Subcutaneous adipose tissue (tissue), 4 donors: Measurements from ENCODE around the gene PRRT2. TPM values are rescaled to one million over a fixed set of nuclear protein-coding genes. Genes with fewer than 3 reads are reported as not detected.

Experiments
- CTCF ChIP-seq: fragments of 450-650 bp; IDR thresholded peaks from one replicate; pipeline ENCODE4 v1.5.1; 2016; ENCODE audit warnings: low read depth, mild to moderate bottlenecking, control low read depth, antibody characterized with exemption, moderate library complexity
- small RNA-seq: library from RNA; depleted of rRNA; stranded (forward); fragments of <200 nt; gene quantifications from one replicate; pipeline ENCODE3, GENCODE V24; 2016
- total RNA-seq, 4 donors: library from RNA; depleted of rRNA; stranded (reverse); fragments of >200 nt; gene quantifications; one replicate each; pipeline ENCODE4 v1.1.0, GENCODE V29; 2016

Gene PRRT2
- total RNA-seq, 4 donors from 2014 or later: 0.19 to 3.5 (median 2.9) TPM; not detected in 1

DNA sequence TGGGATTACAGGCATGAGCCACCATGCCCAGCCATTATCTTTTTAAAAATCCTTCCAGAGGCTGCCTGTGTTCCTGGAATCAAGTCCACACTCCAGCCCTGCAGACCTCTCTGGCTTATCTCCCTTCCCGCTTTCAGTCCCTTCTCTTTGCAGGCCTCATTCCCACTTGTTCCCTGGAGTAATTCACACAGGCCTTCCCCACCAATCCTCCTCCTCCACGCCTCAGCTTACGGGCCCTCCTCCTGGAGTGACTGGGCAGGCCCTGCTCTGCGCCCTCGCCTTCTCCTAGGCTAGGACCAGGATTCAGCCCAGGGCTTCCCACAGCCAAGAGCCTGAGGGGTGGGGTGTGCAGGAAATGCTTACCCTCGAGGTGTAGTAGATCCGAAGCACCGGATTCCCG lies 48.2 kb downstream of the PRRT2 start:
- no peak for TF ChIP-seq CTCF

- no peak for TF ChIP-seq CTCF
These were observed 50.4 kb downstream of the PRRT2 start for GRCh38 chr16:29862383-29862883.

DNA sequence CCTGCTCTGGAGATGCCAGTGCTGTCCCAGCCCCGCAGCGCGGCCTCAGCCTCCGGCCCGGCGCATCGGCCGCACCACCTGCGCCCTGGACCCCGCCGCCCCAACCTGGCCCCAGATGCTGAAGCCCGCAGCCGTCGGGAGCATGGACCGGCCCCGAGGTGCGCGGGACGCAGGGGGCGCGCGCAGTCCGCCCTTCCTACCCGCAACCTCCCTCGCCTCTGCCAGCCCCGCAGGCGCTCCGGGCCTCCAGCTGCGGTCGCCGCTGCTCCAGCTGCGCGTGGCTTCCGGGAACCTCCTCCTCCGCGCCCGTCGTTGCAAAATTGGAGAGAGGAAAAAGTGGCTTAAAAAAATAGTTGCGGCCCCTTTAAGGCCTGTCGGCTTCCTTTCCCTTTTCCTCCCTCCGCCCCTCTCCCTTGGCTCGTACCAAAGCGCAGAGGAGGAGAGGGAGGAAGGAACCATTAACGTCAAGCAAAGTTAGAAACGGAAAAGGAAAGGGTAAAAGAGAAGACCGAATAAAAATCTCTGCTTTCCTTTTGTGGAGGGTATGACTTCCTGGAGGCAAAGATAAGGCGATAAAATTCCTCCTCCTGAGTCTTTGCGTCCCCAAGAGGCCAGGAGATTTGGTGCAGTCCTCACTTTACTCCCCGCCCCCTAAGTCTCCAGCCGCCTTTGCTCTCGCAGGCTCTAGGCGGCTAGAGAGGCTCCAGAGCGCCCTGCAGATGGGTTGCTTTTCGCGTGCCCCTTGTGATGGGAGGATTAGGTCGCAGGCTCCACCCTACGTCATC lies 51.1 kb downstream of the PRRT2 start, which contains the start of gene CDIPT:
Gene CDIPT, minus strand, starts transcription at position 343 of the 785 bp plus-strand sequence. CDS start 369 bp downstream, outside the sequence.
- no peak for TF ChIP-seq CTCF

DNA sequence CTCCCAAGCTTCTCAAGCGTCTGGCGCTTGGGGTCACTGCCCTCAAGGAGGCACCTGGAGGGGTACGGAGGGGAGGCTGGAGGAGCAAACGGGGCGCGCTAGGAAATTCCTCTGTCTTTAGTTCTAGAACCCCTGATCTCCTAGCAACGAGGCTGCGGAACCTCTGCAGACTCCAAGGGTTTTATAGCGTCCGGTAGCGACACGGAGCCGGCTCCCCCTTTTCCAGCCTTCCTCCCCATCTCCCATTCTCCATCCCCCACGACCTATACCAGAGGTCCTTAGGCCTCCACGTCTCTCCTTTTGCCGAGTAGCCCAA lies 51.6 kb downstream of the PRRT2 start:
- no peak for TF ChIP-seq CTCF

DNA sequence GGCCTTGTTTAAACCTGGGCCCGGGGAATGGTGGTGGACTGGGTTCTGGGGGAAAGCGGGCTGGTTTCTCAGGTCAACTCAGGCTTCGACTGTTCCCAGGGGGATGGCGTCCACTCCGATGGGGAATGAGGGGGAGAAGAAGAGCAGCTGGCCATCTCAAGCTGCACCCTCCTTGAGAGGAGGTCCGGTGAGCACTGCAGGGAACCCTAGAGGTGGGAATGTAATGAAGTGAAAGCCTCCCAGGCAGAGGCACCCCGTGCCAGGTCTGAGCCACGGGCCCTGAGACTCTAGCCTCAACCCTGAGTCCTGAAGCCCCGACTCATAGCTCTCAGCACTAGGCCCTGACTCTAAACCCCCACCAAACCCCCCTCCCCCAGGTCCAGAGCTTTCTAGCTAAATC lies 52.2 kb downstream of the PRRT2 start:
- no peak for TF ChIP-seq CTCF

Small RNAs within 50 kb of the gene (small RNA-seq; reads per million reads assigned to genes)
- gene AC009133.6 (not detected), gene AC120114.4 (not detected)

Other genes starting within 250 kb of the PRRT2 start
- gene SPN, start 148.9 kb upstream of the PRRT2 start, total RNA-seq: 1 to 10 TPM; 1.1 to 8.7 (median 1.8) TPM
- 10 to 100 TPM in 1 of 4 donors, 1 to 10 TPM in 3; 1.5 to 13.8 (median 2.4) TPM for gene QPRT, start 133.0 kb upstream of the PRRT2 start, total RNA-seq
- 1 to 10 TPM in 3 of 4 donors, under 1 TPM in 1; 0.75 to 4.2 (median 1.6) TPM for gene C16orf54, start 66.2 kb upstream of the PRRT2 start, total RNA-seq
- gene ZG16, start 33.9 kb upstream of the PRRT2 start, total RNA-seq: under 1 TPM in 2 of 4 donors, not detected in 2; 0.17 to 0.75 TPM
- gene KIF22, start 21.4 kb upstream of the PRRT2 start, total RNA-seq: 10 to 100 TPM; 10.6 to 18.1 (median 16.5) TPM
- 10 to 100 TPM; 45.6 to 71.1 (median 62.7) TPM for gene MAZ, start 5.7 kb upstream of the PRRT2 start, total RNA-seq
- gene PAGR1, start 4.0 kb downstream of the PRRT2 start, total RNA-seq: 10 to 100 TPM; 13.5 to 23.6 (median 19.2) TPM
- 100 to 1,000 TPM in 2 of 4 donors, 10 to 100 TPM in 2; 47.1 to 119 (median 103) TPM for gene MVP, start 8.3 kb downstream of the PRRT2 start, total RNA-seq
- 100 to 1,000 TPM in 1 of 4 donors, 10 to 100 TPM in 3; 57.7 to 107 (median 94.7) TPM for gene CDIPT, start 51.0 kb downstream of the PRRT2 start, total RNA-seq
- gene SEZ6L2, start 87.4 kb downstream of the PRRT2 start, total RNA-seq: 1 to 10 TPM in 1 of 4 donors, under 1 TPM in 2, not detected in 1; 0.66 to 5.6 (median 0.75) TPM
- gene ASPHD1, start 88.3 kb downstream of the PRRT2 start, total RNA-seq: 1 to 10 TPM in 1 of 4 donors, under 1 TPM in 2, not detected in 1; 0.44 to 3.7 (median 0.57) TPM
- 10 to 100 TPM in 3 of 4 donors, 1 to 10 TPM in 1; 5.4 to 26.2 (median 23.3) TPM for gene KCTD13, start 114.0 kb downstream of the PRRT2 start, total RNA-seq
- 100 to 1,000 TPM in 3 of 4 donors, 10 to 100 TPM in 1; 53.8 to 149 (median 120) TPM for gene TMEM219, start 149.9 kb downstream of the PRRT2 start, total RNA-seq
- 10 to 100 TPM; 25.7 to 87.0 (median 31.4) TPM for gene TAOK2, start 161.7 kb downstream of the PRRT2 start, total RNA-seq
- 10 to 100 TPM; 11.9 to 15.3 (median 14.2) TPM for gene HIRIP3, start 183.4 kb downstream of the PRRT2 start, total RNA-seq
- 10 to 100 TPM in 3 of 4 donors, 1 to 10 TPM in 1; 8.5 to 45.0 (median 24.3) TPM for gene INO80E, start 184.0 kb downstream of the PRRT2 start, total RNA-seq
- gene DOC2A, start 198.8 kb downstream of the PRRT2 start, total RNA-seq: under 1 TPM in 2 of 4 donors, not detected in 2; 0.66 to 0.85 TPM
- not detected for gene C16orf92, start 211.0 kb downstream of the PRRT2 start, total RNA-seq
- gene TLCD3B, start 219.1 kb downstream of the PRRT2 start, total RNA-seq: not detected